Left renal pelvis (tissue), 4 donors: ENCODE measurements around the gene SLC7A1. TPM values are rescaled to one million over a fixed set of nuclear protein-coding genes. Genes with fewer than 3 reads are reported as not detected.

Experiments used
- DNase-seq, 4 donors: peaks; one replicate each; pipeline ENCODE4 v3.0.0-alpha.2; 2013; ENCODE audit warnings: low read depth in 4 of 4, low spot score in 3 of 4
- polyA plus RNA-seq, 4 donors: library from polyadenylated mRNA; unstranded; fragments of 120-200 nt; gene quantifications; one replicate each; pipeline ENCODE4 v1.2.1, GENCODE V29; 2013; ENCODE audit not compliant: insufficient read length in 4 of 4

SLC7A1 gene
- polyA plus RNA-seq, 4 donors, result 4.6 to 21.9 (median 16.7) TPM

DNA sequence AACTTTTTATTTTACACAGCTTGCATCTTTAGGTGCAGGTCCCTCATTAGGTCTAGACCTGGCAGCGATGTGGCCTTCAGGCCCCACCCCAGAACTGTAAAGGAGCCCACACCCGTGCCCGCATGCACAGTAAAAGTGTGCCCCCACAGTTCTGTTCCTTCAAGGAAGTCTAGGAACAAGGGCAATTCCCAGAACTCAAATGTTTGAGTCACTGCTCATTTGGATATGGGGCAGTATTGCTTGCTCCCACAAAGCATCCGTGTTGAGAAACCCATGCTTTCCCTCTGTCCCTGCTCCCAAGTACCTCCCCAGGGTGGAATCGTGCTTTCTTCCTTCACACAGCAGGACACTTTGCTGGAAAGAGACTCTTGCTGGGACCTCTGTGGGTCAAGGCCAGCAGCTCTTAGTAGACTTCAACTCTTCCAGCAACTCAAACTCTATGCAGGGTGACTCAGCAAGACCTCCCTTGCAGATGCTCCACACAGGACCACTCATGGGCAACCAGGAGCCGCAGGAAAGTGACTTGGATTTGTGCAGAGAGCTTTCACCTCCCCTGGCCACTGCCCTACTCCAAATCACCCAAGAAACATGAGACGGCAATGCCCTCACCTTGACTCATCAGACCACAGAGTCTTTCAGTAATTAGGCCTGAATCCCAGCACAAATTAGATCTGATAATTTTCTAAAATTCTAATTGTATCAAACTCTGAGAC lies 12.3 kb downstream of the SLC7A1 start:
- no peak for DNase-seq

GRCh38 chr13:29582171-29582570 lies 13.3 kb downstream of the SLC7A1 start:
- DNase-seq, result no peak

GRCh38 chr13:29581666-29582065 lies 13.8 kb downstream of the SLC7A1 start:
- DNase-seq, result no peak

- DNase-seq, result no peak
Observed at GRCh38 chr13:29579094-29579493, 16.4 kb downstream of the SLC7A1 start.

DNA sequence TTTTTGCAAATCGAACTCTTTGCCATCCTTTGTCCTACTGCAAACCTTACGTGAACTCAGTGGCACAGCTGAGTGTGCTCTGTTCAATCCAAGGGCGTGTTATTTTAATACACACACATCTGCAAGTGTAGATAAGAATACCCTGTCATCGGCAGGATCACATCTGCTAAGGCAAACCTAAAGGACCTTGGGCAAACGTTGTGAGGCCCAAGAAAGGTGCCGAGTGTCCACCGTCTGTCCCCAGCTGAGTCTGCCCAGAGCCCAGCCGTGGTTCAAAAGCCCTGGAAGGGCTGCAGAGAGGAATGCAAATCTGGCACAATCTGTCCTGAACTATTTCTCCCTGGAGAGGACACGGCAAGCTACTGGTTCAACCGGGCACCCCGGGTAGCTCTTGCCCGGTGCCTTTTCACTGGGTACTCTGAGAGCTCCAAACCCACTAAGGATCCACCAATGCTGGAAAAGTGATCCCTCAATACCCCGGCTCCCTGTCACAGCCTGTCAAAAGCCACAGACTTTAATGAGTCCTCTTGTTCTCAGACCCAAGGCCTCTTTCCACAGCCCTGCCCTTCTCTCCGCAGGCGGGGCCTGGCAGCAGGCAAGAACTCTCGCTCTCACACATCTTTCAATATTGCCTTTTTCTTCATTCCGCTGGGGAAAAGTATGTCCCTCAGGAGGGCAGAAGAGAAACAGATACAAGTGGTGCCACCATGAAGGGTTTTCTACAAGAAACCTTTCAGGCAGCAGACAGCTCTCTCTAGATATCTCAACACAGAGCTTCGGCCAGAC lies 17.0 kb downstream of the SLC7A1 start:
- DNase-seq, result no peak

GRCh38 chr13:29577136-29578051 lies 18.1 kb downstream of the SLC7A1 start:
- DNase-seq, result no peak

GRCh38 chr13:29576581-29576980 lies 18.9 kb downstream of the SLC7A1 start:
- DNase-seq, result no peak

GRCh38 chr13:29575098-29575497 lies 20.4 kb downstream of the SLC7A1 start:
- no peak for DNase-seq

GRCh38 chr13:29573190-29573589 lies 22.3 kb downstream of the SLC7A1 start:
- no peak for DNase-seq

DNA sequence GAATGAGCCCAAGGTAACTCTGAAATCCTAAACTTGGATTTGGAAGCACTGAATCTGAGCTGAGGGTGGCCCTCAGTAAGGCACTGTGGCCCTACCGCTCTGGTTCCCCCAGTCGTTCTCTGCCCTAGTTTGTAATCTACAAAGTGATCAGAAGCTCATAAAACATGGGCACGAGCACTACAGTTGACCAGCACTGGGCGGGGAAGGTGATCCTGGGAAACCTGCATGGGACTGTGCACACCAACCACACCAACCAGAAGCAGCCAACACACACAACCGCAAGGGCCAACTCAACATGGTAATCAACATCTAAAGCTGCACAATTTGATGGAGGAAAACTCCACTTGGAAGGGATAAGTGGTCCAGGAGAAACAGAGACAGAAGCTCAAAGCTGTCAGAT lies 22.9 kb downstream of the SLC7A1 start:
- no peak for DNase-seq

GRCh38 chr13:29571876-29572570 lies 23.5 kb downstream of the SLC7A1 start:
- DNase-seq, result no peak

- no peak for DNase-seq
Observed at GRCh38 chr13:29570051-29570654, 25.3 kb downstream of the SLC7A1 start.

- no peak for DNase-seq
Observed at GRCh38 chr13:29569253-29570050, 26.0 kb downstream of the SLC7A1 start.

DNA sequence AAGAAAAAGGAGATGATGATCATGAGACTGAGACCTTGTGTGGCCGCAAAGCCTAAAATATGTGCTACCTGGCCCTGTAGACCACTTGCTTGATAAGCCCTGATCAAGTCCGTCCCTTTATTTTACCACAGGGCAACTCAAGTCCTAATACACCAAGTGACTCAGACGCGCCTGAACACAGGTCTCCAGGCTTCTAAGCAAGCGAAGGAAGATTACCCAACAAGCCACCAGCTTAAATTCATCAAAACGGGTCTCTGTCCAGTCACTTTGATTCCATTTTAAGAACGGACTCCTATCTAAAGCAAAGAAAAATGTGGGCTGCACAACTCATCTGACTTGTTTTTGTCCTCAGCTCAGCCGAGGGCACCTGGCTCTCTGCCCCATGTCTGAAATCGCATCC lies 26.8 kb downstream of the SLC7A1 start:
- no peak for DNase-seq

GRCh38 chr13:29567411-29567810 lies 28.1 kb downstream of the SLC7A1 start:
- DNase-seq, result no peak

DNA sequence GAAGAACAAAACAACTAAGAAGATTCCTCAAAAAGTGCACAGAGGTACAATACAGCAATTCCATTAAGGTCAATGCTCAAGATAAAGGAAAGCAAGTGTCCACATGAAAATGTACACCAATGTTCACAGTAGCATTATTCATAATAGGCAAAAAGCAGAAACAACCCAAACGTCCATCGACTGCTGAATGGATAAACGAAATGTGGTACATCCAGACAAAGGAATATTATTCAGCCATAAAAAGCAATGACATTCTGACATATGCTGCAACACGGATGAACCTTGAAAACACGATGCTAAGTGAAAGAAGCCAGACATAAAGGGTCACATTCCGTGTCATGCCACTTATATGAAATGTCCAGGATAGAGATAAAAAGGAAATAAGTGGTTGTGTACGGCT lies 29.3 kb downstream of the SLC7A1 start:
- DNase-seq, result no peak

DNA sequence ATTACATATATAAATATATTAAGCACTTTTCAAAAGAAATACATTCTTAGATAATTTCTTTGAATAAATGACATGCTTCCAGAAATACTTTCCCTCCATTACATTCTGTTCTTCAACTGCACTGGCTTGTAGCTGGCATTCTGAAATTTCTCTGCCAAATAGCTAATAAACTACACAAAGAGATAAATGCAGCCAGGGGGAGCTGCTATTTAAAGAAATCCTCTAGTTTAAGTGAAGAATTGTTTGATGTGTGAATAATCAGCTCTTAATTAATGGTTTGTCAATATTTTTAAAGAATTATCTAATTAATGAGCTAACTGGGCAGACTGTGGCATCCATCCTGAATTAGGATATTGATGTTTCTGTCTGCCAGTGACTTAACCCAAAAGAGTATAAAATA lies 30.7 kb downstream of the SLC7A1 start:
- no peak for DNase-seq

DNA sequence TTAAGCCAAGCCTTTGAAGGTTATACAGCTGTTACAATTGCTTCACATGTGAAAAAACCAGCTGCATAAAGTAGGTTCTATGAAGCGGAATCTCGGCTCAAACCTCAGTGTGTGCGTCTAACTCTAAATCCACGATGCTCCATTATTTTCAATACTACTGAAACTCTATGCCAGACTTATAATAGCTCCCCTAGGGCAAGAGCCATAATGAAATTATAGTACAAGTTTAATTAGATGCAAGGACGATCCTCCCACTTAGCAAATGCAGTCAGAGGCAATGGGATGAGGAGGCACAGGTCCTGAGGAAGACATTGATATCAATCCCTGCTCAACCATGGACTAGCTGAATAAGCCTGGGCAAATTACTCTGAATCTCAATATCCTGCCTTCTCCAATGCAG lies 31.1 kb downstream of the SLC7A1 start:
- DNase-seq, result no peak

DNA sequence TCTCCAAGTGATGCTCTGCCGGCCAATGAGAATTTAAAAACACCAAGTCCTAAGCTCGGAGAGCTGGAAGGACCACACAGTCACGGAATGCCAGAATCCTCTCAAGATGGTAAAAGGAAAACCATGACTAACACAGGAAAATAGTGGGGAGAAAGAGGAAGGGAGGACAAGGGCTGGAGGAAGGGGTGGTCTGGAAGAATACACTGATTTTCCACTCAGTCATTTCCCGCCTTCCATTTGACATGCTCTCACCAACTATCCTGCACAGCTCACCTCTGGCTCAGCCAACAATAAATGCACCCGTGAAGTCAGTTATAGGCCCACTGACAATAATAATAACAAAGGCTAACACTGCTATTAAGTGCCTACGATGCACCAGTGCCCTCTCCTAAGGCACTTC lies 31.5 kb downstream of the SLC7A1 start:
- no peak for DNase-seq
